ENCODE results near the gene TBC1D5.

DNA sequence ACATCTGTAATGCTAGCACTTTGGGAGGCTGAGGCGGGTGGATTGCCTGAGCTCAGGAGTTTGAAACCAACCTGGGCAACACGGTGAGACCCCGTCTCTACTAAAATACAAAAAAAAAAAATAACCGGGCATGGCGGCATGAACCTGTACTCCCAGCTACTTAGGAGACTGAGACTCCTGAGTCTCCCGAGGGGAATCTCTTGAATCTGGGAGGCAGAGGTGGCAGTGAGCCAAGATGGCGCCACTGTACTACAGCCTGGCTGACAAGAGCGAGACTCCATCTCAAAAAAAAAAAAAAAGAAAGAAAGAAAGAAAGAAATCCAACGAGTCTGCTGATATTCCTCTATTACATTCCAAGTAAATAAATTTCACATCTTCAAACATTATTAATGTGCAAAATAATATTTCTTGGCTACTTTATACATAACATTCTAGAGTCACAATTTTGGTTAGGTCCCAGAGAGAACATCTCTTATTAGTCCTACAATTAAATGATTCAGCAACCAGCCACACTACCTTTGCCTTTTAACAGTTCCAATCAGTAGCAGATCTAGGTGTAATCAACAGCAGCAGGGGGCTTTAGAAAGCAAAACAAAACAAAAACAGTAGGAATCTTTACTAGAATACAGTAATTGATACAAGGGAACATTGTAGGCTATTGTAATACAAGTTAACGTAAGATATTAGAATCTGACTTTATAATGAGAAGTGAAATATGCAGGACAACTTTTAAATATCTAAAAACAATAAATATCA is 195.8 kb downstream of the TBC1D5 start:
- TF ChIP-seq ISL1 (CRISPR knock-in tag; IDR thresholded peaks at IDR 0.05): no peak
- no peak for TF ChIP-seq OSR1 (CRISPR knock-in tag; IDR thresholded peaks at IDR 0.05)
- TF ChIP-seq, protein P1, sequence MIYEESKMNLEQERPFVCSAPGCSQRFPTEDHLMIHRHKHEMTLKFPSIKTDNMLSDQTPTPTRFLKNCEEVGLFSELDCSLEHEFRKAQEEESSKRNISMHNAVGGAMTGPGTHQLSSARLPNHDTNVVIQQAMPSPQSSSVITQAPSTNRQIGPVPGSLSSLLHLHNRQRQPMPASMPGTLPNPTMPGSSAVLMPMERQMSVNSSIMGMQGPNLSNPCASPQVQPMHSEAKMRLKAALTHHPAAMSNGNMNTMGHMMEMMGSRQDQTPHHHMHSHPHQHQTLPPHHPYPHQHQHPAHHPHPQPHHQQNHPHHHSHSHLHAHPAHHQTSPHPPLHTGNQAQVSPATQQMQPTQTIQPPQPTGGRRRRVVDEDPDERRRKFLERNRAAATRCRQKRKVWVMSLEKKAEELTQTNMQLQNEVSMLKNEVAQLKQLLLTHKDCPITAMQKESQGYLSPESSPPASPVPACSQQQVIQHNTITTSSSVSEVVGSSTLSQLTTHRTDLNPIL (CRISPR knock-in tag; IDR thresholded peaks at IDR 0.05; ENCODE audit: low read depth): no peak
- no peak for TF ChIP-seq ZNF8 (CRISPR knock-in tag; IDR thresholded peaks at IDR 0.05)
- TF ChIP-seq ARNTL (CRISPR knock-in tag; IDR thresholded peaks at IDR 0.05; ENCODE audit: borderline replicate concordance, low read depth): no peak
- TF ChIP-seq, protein P2, sequence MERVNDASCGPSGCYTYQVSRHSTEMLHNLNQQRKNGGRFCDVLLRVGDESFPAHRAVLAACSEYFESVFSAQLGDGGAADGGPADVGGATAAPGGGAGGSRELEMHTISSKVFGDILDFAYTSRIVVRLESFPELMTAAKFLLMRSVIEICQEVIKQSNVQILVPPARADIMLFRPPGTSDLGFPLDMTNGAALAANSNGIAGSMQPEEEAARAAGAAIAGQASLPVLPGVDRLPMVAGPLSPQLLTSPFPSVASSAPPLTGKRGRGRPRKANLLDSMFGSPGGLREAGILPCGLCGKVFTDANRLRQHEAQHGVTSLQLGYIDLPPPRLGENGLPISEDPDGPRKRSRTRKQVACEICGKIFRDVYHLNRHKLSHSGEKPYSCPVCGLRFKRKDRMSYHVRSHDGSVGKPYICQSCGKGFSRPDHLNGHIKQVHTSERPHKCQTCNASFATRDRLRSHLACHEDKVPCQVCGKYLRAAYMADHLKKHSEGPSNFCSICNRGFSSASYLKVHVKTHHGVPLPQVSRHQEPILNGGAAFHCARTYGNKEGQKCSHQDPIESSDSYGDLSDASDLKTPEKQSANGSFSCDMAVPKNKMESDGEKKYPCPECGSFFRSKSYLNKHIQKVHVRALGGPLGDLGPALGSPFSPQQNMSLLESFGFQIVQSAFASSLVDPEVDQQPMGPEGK (CRISPR knock-in tag; IDR thresholded peaks at IDR 0.05; ENCODE audit: borderline replicate concordance): no peak
- TF ChIP-seq, protein P3, sequence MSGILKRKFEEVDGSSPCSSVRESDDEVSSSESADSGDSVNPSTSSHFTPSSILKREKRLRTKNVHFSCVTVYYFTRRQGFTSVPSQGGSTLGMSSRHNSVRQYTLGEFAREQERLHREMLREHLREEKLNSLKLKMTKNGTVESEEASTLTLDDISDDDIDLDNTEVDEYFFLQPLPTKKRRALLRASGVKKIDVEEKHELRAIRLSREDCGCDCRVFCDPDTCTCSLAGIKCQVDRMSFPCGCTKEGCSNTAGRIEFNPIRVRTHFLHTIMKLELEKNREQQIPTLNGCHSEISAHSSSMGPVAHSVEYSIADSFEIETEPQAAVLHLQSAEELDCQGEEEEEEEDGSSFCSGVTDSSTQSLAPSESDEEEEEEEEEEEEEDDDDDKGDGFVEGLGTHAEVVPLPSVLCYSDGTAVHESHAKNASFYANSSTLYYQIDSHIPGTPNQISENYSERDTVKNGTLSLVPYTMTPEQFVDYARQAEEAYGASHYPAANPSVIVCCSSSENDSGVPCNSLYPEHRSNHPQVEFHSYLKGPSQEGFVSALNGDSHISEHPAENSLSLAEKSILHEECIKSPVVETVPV (CRISPR knock-in tag; IDR thresholded peaks at IDR 0.05): no peak
- no peak for TF ChIP-seq ZFP30 (CRISPR knock-in tag; IDR thresholded peaks at IDR 0.05)
- no peak for TF ChIP-seq ZNF70 (CRISPR knock-in tag; IDR thresholded peaks at IDR 0.05)
- no peak for TF ChIP-seq ZNF565 (CRISPR knock-in tag; conservative IDR thresholded peaks at IDR 0.05; ENCODE audit: low read depth)
- TF ChIP-seq, protein P4, sequence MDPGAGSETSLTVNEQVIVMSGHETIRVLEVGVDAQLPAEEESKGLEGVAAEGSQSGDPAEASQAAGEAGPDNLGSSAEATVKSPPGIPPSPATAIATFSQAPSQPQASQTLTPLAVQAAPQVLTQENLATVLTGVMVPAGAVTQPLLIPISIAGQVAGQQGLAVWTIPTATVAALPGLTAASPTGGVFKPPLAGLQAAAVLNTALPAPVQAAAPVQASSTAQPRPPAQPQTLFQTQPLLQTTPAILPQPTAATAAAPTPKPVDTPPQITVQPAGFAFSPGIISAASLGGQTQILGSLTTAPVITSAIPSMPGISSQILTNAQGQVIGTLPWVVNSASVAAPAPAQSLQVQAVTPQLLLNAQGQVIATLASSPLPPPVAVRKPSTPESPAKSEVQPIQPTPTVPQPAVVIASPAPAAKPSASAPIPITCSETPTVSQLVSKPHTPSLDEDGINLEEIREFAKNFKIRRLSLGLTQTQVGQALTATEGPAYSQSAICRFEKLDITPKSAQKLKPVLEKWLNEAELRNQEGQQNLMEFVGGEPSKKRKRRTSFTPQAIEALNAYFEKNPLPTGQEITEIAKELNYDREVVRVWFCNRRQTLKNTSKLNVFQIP (CRISPR knock-in tag; IDR thresholded peaks at IDR 0.05; ENCODE audit: borderline replicate concordance, low read depth): no peak
- no peak for TF ChIP-seq PPARA (CRISPR knock-in tag; IDR thresholded peaks at IDR 0.05; ENCODE audit: borderline replicate concordance)

Data from SK-N-SH treated with all-trans-retinoic acid at 6 μM for 48 hours (cell line).